ENCODE data around the gene KCNK4. TPM values are rescaled to one million over a fixed set of nuclear protein-coding genes. Genes with fewer than 3 reads are reported as not detected.
A peak's percentile ranks its signal among the peaks of the same experiment; 100 is the strongest.

The KCNK4 gene
- total and polyA plus RNA-seq, 2 of the 13 experiments (the other 11 are each of a cell fraction or from before 2014, with no cell fraction given) = not detected

DNA sequence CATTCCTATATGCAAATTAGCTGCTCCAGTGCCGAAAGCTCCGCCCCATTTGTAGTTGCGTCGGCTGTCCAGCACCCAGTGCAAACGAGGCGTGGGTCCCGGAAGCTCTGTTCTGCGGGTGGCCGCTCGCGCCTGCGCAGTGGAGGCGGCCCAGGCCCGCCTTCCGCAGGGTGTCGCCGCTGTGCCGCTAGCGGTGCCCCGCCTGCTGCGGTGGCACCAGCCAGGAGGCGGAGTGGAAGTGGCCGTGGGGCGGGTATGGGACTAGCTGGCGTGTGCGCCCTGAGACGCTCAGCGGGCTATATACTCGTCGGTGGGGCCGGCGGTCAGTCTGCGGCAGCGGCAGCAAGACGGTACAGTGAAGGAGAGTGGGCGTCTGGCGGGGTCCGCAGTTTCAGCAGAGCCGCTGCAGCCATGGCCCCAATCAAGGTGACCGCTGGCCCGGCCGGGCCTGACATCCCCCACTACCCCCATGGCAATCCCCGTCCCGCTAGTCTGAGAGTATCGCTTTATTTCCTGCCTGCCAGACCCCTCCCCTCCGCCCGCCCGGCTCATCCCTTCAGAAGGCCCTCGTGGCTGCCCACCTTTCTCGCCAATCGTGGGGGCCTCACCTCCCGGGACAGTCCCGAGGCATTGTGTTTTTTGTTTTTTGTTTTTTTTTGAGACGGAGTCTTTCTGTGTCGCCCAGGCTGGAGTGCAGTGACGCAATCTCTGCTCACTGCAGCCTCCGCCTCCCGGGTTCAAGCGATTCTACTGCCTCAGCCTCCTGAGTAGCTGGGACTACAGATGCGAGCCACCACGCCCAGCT is 27.1 kb downstream of the KCNK4 start, which contains the start of gene PRDX5 (continued):
- TF ChIP-seq, protein P1, sequence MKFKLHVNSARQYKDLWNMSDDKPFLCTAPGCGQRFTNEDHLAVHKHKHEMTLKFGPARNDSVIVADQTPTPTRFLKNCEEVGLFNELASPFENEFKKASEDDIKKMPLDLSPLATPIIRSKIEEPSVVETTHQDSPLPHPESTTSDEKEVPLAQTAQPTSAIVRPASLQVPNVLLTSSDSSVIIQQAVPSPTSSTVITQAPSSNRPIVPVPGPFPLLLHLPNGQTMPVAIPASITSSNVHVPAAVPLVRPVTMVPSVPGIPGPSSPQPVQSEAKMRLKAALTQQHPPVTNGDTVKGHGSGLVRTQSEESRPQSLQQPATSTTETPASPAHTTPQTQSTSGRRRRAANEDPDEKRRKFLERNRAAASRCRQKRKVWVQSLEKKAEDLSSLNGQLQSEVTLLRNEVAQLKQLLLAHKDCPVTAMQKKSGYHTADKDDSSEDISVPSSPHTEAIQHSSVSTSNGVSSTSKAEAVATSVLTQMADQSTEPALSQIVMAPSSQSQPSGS (CRISPR knock-in tag; IDR thresholded peaks at IDR 0.05) = no peak
- peak; percentile 73 for TF ChIP-seq SP5 (CRISPR knock-in tag; IDR thresholded peaks at IDR 0.05; ENCODE audit: borderline replicate concordance, low read depth)
- TF ChIP-seq, protein P2, sequence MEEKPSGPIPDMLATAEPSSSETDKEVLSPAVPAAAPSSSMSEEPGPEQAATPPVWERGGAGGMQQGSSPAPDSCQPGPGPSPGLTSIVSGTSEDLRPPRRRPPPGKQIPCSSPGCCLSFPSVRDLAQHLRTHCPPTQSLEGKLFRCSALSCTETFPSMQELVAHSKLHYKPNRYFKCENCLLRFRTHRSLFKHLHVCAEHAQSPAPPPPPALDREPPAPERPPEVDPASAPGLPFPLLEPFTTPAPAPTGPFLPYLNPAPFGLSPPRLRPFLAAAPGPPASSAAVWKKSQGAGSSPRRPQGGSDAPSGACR (CRISPR knock-in tag; IDR thresholded peaks at IDR 0.05) = peak; percentile 77; the same call in 1 of the 2 replicates
- TF ChIP-seq, protein P3, sequence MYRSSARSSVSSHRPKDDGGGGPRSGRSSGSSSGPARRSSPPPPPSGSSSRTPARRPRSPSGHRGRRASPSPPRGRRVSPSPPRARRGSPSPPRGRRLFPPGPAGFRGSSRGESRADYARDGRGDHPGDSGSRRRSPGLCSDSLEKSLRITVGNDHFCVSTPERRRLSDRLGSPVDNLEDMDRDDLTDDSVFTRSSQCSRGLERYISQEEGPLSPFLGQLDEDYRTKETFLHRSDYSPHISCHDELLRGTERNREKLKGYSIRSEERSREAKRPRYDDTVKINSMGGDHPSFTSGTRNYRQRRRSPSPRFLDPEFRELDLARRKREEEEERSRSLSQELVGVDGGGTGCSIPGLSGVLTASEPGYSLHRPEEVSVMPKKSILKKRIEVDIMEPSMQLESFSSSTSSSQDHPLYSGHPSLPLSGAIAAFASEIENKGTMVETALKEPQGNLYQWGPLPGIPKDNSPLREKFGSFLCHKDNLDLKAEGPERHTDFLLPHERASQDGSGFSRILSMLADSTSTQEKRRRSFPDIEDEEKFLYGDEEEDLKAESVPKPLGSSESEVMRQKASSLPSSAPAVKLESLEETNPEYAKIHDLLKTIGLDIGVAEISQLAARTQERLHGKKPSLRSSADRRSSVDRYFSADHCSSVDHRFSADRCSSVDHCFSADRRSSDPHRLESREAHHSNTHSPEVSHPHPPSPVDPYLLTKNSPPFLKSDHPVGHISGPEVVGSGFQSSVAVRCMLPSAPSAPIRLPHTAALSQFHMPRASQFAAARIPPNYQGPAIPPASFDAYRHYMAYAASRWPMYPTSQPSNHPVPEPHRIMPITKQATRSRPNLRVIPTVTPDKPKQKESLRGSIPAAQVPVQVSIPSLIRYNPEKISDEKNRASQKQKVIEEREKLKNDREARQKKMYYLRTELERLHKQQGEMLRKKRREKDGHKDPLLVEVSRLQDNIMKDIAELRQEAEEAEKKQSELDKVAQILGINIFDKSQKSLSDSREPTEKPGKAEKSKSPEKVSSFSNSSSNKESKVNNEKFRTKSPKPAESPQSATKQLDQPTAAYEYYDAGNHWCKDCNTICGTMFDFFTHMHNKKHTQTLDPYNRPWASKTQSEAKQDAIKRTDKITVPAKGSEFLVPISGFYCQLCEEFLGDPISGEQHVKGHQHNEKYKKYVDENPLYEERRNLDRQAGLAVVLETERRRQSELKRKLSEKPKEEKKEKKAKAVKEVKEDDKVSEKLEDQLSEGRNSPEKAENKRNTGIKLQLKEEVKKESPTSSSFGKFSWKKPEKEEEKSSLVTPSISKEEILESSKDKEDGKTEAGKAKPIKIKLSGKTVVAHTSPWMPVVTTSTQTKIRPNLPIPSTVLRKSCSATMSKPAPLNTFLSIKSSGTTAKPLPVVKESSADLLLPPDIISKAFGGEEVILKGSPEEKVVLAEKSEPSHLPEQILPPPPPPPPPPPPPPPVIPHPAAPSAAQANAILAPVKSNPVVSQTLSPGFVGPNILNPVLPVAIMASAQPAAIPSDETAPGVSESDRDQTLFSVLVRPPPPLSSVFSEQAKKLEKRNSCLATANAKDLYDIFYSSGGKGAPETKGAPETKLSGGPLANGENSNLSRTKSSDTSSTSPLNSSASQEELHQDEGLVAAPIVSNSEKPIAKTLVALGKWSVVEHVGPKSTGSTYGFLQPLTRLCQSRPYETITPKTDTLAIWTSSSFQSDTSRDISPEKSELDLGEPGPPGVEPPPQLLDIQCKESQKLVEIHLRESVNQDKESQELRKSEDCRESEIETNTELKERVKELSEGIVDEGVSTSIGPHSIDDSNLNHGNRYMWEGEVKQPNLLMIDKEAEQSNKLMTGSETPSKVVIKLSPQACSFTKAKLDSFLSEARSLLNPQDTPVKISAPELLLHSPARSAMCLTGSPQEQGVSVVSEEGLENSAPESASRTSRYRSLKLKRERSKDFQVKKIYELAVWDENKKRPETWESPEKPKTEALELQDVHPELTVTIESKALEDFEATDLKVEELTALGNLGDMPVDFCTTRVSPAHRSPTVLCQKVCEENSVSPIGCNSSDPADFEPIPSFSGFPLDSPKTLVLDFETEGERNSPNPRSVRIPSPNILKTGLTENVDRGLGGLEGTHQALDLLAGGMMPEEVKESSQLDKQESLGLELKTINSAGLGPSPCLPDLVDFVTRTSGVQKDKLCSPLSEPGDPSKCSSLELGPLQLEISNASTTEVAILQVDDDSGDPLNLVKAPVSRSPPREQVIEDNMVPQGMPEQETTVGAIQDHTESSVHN (CRISPR knock-in tag; IDR thresholded peaks at IDR 0.05) = peak; percentile 95
- TF ChIP-seq ZNF256 (CRISPR knock-in tag; conservative IDR thresholded peaks at IDR 0.05) = no peak
- TF ChIP-seq ZNF652 (CRISPR knock-in tag; IDR thresholded peaks at IDR 0.05; ENCODE audit: borderline replicate concordance, low read depth) = no peak
- TF ChIP-seq TEAD3 (CRISPR knock-in tag; optimal IDR thresholded peaks at IDR 0.05; ENCODE audit: borderline replicate concordance) = no peak
- TF ChIP-seq, protein P4, sequence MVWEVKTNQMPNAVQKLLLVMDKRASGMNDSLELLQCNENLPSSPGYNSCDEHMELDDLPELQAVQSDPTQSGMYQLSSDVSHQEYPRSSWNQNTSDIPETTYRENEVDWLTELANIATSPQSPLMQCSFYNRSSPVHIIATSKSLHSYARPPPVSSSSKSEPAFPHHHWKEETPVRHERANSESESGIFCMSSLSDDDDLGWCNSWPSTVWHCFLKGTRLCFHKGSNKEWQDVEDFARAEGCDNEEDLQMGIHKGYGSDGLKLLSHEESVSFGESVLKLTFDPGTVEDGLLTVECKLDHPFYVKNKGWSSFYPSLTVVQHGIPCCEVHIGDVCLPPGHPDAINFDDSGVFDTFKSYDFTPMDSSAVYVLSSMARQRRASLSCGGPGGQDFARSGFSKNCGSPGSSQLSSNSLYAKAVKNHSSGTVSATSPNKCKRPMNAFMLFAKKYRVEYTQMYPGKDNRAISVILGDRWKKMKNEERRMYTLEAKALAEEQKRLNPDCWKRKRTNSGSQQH (CRISPR knock-in tag; IDR thresholded peaks at IDR 0.05; ENCODE audit: low read depth) = no peak
- peak; percentile 89; the same call in 1 of the 2 replicates for TF ChIP-seq SIN3A (IDR thresholded peaks at IDR 0.05; ENCODE audit: borderline replicate concordance, low read depth, low read length)
- TF ChIP-seq MIXL1 (CRISPR knock-in tag; IDR thresholded peaks at IDR 0.05) = no peak; the same call in 1 of the 2 replicates
- no peak for TF ChIP-seq GFI1 (CRISPR knock-in tag; IDR thresholded peaks at IDR 0.05; ENCODE audit: borderline replicate concordance)
- TF ChIP-seq, protein P5, sequence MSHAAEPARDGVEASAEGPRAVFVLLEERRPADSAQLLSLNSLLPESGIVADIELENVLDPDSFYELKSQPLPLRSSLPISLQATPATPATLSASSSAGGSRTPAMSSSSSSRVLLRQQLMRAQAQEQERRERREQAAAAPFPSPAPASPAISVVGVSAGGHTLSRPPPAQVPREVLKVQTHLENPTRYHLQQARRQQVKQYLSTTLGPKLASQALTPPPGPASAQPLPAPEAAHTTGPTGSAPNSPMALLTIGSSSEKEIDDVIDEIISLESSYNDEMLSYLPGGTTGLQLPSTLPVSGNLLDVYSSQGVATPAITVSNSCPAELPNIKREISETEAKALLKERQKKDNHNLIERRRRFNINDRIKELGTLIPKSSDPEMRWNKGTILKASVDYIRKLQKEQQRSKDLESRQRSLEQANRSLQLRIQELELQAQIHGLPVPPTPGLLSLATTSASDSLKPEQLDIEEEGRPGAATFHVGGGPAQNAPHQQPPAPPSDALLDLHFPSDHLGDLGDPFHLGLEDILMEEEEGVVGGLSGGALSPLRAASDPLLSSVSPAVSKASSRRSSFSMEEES (CRISPR knock-in tag; IDR thresholded peaks at IDR 0.05) = no peak
- TF ChIP-seq ZFP36L1 (CRISPR knock-in tag; IDR thresholded peaks at IDR 0.05) = no peak
- peak; percentile 76; the same call in 1 of the 2 replicates for TF ChIP-seq ZNF232 (CRISPR knock-in tag; IDR thresholded peaks at IDR 0.05; ENCODE audit: borderline replicate concordance)
- TF ChIP-seq PAF1 (CRISPR knock-in tag; IDR thresholded peaks at IDR 0.05) = no peak

All from HepG2 (cell line).